ENCODE data around the gene EFCAB5. TPM values are rescaled to one million over a fixed set of nuclear protein-coding genes. Genes with fewer than 3 reads are reported as not detected.

The EFCAB5 gene
- total RNA-seq = 0.82 TPM

GRCh38 chr17:29941334-29941733, at the start of gene EFCAB5:
Gene EFCAB5 (plus strand): TSS chr17:29941634. CDS start chr17:29941797, 163 bp downstream.

GRCh38 chr17:29929533-29930408, 11.7 kb upstream of the EFCAB5 start, which contains the start of gene SSH2:
Gene SSH2 (minus strand): TSS chr17:29930228. CDS start chr17:29930000, 228 bp downstream.

GRCh38 chr17:30116661-30117551, 175.5 kb downstream of the EFCAB5 start, which contains the start of gene NSRP1:
Gene NSRP1 (plus strand): TSS chr17:30116816. CDS start chr17:30116844, 28 bp downstream.

Small RNAs within 50 kb of the gene (small RNA-seq; reads per million reads assigned to genes)
- gene AC104984.5 (ENCODE audit: low replicate concordance) = not detected
- not detected for gene RNY4P13 (ENCODE audit: low replicate concordance)

Other genes with a start within 250 kb of the EFCAB5 start
- 27.4 TPM for gene SSH2, start 11.4 kb upstream of the EFCAB5 start, total RNA-seq
- 12.7 TPM for gene NSRP1, start 175.2 kb downstream of the EFCAB5 start, total RNA-seq

All from metanephros (tissue), 2 donors.